Smooth muscle cell (in vitro differentiated cells): ENCODE results near the gene CANT1. TPM values are rescaled to one million over a fixed set of nuclear protein-coding genes. Genes with fewer than 3 reads are reported as not detected.
A peak's percentile ranks its signal among the peaks of the same experiment; 100 is the strongest.

Source experiments
- DNase-seq: peaks from one replicate; lab custom pipeline; 2025; ENCODE audit not compliant: unreplicated experiment; lab: John Stamatoyannopoulos, UW
- H2AFZ ChIP-seq: fragments of 200-600 bp; sonication (generic); 2 replicates; pipeline ENCODE4 v1.6.0; 2016; ENCODE audit warnings: antibody characterized with exemption, low read depth, mild to moderate bottlenecking
- H3F3A ChIP-seq: fragments of 200-600 bp; sonication (generic); 2 replicates; pipeline ENCODE4 v1.6.0; 2017; ENCODE audit warnings: antibody characterized with exemption, low read depth
- H3K27ac ChIP-seq: fragments of 200-600 bp; sonication (generic); 2 replicates; pipeline ENCODE4 v1.5.1; 2016; ENCODE audit warnings: low read depth, mild to moderate bottlenecking
- H3K27me3 ChIP-seq: fragments of 200-600 bp; sonication (generic); 2 replicates; pipeline ENCODE4 v1.6.1; 2016; ENCODE audit warnings: low read depth, mild to moderate bottlenecking
- H3K36me3 ChIP-seq: fragments of 200-600 bp; sonication (generic); 2 replicates; pipeline ENCODE4 v1.5.1; 2016; ENCODE audit warnings: low read depth
- H3K4me1 ChIP-seq: fragments of 200-600 bp; sonication (generic); 2 replicates; pipeline ENCODE4 v1.5.1; 2016; ENCODE audit warnings: low read depth
- H3K4me2 ChIP-seq: fragments of 200-600 bp; sonication (generic); 2 replicates; pipeline ENCODE4 v1.6.0; 2016; ENCODE audit warnings: mild to moderate bottlenecking
- H3K4me3 ChIP-seq: fragments of 200-600 bp; sonication (generic); 2 replicates; pipeline ENCODE4 v1.5.1; 2016; ENCODE audit warnings: mild to moderate bottlenecking
- H3K79me2 ChIP-seq: fragments of 200-600 bp; sonication (generic); 2 replicates; pipeline ENCODE4 v1.6.0; 2016; ENCODE audit warnings: low read depth, mild to moderate bottlenecking
- H3K9ac ChIP-seq: fragments of 200-600 bp; sonication (generic); 2 replicates; pipeline ENCODE4 v1.6.0; 2016; ENCODE audit warnings: low read depth
- H3K9me3 ChIP-seq: fragments of 200-600 bp; sonication (generic); replicated peaks from 2 replicates; pipeline ENCODE4 v1.5.1; 2016; ENCODE audit warnings: low read depth
- H4K20me1 ChIP-seq: fragments of 200-600 bp; sonication (generic); 2 replicates; pipeline ENCODE4 v1.6.0; 2016; ENCODE audit warnings: low read depth
- WGBS: methylation state at CpG from one replicate; pipeline ENCODE4 v1.1.7; 2016; ENCODE audit warnings: low lambda C conversion rate; 5-methylcytosine and 5-hydroxymethylcytosine counted together
- polyA plus RNA-seq: library from polyadenylated mRNA; unstranded; fragments of >200 nt; fragmentation: Nextera tagmentation; extraction: Ambion mirVana; gene quantifications from 2 replicates; pipeline ENCODE4 v1.2.1, GENCODE V29; 2016
- total RNA-seq: library from RNA; depleted of rRNA; stranded (reverse); fragments of >200 nt; gene quantifications from 2 replicates; pipeline ENCODE4 v1.2.3, GENCODE V29; 2014
- TF ChIP-seq, protein P1 (sequence below): fragments of 200-600 bp; sonication (generic); IDR thresholded peaks from 2 replicates; pipeline ENCODE4 v1.5.1; 2017; ENCODE audit warnings: borderline replicate concordance, mild to moderate bottlenecking, antibody characterized with exemption; ENCODE audit not compliant: insufficient read depth, poor library complexity, severe bottlenecking

CANT1 gene
- total and polyA plus RNA-seq, 2 experiments from 2014 or later = 38.3 to 42.1 TPM

DNA sequence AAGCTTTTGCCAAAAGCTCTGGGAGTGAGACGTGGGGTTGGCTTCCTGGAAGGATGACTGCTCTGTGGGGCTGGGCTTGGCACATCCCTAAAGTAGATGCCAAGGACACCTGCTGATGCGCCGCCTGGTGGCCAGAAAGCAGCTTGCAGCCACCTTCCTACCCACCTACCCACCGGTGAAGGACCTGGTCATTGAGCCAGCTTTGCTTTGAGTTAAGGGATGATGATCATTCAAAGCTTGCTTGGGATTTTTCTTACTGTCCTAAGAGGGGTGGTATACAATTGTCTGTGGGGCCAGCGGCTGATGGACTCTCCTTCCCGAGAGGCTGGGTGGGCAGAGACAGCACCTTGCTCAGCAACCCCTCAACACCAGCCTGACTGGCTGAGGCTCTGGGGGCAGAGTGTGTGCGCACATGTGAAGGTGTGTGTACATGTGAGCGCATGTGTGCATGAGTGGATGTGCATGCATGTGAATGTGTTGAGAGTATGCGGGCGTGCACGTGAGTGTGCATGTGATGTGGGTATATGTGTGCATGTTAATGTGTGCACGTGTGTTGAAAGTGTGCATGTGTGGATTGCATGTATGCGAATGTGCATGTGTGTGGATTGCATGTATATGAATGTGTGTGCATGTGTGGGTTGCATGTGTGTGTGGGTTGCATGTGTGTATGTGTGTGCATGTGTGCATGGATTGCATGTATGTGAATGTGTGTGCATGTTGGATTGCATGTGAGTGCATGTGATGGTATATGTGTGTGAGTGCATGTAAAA, 33.0 kb upstream of the CANT1 start:
- Histone ChIP-seq H4K20me1 (no peaks in the 10 kb centered on the region), H3K27me3 (no peaks in the 10 kb centered on the region), H3F3A (no peaks in the 10 kb centered on the region), H3K4me1 (no peaks in the 10 kb centered on the region), H3K79me2 (no peaks in the 10 kb centered on the region), H3K9ac (no peak overlapping the region), H3K27ac (no peak overlapping the region), H3K9me3 (no peaks in the 10 kb centered on the region), H3K4me2 (no peak overlapping the region), H2AFZ (no peak overlapping the region), H3K36me3 (no peaks in the 10 kb centered on the region), H3K4me3 (no peak overlapping the region)
- DNase-seq = no peak
- TF ChIP-seq, protein P1, sequence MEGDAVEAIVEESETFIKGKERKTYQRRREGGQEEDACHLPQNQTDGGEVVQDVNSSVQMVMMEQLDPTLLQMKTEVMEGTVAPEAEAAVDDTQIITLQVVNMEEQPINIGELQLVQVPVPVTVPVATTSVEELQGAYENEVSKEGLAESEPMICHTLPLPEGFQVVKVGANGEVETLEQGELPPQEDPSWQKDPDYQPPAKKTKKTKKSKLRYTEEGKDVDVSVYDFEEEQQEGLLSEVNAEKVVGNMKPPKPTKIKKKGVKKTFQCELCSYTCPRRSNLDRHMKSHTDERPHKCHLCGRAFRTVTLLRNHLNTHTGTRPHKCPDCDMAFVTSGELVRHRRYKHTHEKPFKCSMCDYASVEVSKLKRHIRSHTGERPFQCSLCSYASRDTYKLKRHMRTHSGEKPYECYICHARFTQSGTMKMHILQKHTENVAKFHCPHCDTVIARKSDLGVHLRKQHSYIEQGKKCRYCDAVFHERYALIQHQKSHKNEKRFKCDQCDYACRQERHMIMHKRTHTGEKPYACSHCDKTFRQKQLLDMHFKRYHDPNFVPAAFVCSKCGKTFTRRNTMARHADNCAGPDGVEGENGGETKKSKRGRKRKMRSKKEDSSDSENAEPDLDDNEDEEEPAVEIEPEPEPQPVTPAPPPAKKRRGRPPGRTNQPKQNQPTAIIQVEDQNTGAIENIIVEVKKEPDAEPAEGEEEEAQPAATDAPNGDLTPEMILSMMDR = peak; percentile 56
- 76% methylated on average over 13 of the region's 13 CpGs for WGBS

DNA sequence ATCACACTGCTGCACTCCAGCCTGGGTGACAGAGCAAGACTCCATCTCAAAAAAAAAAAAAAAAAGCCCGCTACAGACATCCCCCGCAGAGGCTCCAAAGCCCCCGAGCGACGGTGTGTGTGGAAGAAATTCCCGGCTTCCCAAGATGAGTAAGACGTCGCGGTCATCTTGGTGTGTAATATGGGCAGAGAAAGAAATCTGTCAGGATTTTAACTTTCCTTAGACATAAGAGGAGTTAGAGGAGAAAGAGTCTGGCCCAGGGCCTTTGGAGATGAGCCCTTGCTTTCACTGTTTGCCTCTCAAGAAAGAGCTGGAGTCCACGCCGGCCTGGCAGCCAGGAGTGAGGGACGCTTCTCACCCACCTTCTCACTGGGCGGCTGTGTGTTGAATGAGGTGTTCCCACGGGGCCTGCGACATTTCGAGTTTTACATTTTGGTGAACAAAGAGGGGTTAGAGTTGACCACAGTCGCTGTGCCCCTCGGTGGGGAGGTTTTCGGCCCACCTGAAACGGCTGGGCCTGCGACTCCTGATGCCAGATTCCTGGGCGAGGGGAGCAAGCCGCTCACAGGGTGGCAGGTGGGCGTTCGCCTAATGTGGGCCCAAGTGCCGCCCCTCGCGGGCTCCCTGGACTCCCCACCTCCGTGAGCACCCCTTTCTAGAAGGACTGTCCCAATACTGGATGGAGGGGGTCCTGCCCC, 32.3 kb upstream of the CANT1 start:
- Histone ChIP-seq H3K4me3 (no peak overlapping the region), H3K4me1 (peaks cover 1% of the 10 kb centered on the region), H3K36me3 (no peaks in the 10 kb centered on the region), H3K4me2 (no peak overlapping the region), H3K27me3 (no peaks in the 10 kb centered on the region), H3K9me3 (no peaks in the 10 kb centered on the region), H3K79me2 (no peaks in the 10 kb centered on the region), H2AFZ (no peak overlapping the region), H4K20me1 (no peaks in the 10 kb centered on the region), H3F3A (no peaks in the 10 kb centered on the region), H3K9ac (no peak overlapping the region), H3K27ac (no peak overlapping the region)
- WGBS = 75% methylated on average over 29 of the region's 29 CpGs
- no peak for DNase-seq
- TF ChIP-seq, protein P1 = no peak

DNA sequence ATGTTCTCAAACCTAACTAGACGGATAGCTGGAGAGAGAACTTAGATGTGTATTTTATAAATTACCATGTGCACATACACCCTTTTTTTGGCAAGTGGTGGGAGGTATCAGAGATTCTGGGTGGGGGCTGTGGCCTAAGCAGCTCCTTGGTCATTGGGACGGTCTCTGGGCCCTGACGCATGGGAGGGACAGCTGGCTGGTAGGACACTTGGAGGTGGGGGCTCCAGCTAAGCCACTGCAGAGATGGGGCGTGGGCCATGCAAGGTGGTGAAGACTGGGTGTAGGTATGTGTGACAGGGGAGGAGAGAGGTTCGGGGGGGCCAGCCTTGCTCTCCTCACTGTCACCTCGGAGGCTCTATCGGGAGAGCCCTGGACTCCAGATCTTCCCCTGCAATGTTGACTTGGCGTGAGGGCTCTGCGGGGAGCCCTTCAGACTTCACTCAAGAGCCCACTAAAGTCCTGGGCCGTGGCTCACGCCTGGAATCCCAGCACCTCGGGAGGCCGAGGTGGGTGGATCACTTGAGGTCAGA, 31.5 kb upstream of the CANT1 start:
- Histone ChIP-seq H3K9ac (no peak overlapping the region), H3K4me3 (no peak overlapping the region), H3F3A (no peaks in the 10 kb centered on the region), H3K4me2 (no peak overlapping the region), H3K4me1 (peaks cover 9% of the 10 kb centered on the region), H3K9me3 (no peaks in the 10 kb centered on the region), H4K20me1 (no peaks in the 10 kb centered on the region), H2AFZ (no peak overlapping the region), H3K27me3 (no peaks in the 10 kb centered on the region), H3K79me2 (no peaks in the 10 kb centered on the region), H3K36me3 (no peaks in the 10 kb centered on the region), H3K27ac (no peak overlapping the region)
- TF ChIP-seq, protein P1 = no peak
- 93% methylated on average over 13 of the region's 13 CpGs for WGBS
- DNase-seq = no peak
